H7 (cell line): ENCODE measurements around the gene HOATZ. TPM values are rescaled to one million over a fixed set of nuclear protein-coding genes. Genes with fewer than 3 reads are reported as not detected.
A peak's percentile ranks its signal among the peaks of the same experiment; 100 is the strongest.

Experiments used
- DNase-seq: peaks from one replicate; pipeline ENCODE4 v3.0.0; 2012
- H3K27me3 ChIP-seq: 2 replicates; pipeline ENCODE4 v1.6.0; 2011; ENCODE audit warnings: mild to moderate bottlenecking, low read length; ENCODE audit not compliant: control insufficient read depth, insufficient read depth
- H3K36me3 ChIP-seq: replicated peaks from 2 replicates; pipeline ENCODE4 v1.5.1; 2011; ENCODE audit warnings: low read length; ENCODE audit not compliant: control insufficient read depth, insufficient read depth
- H3K4me3 ChIP-seq: 2 replicates; pipeline ENCODE4 v1.5.1; 2011; ENCODE audit warnings: low read depth, mild to moderate bottlenecking, control low read depth, low read length, moderate library complexity; ENCODE audit not compliant: insufficient read depth
- total RNA-seq: library from RNA; depleted of rRNA; stranded (reverse); fragments of >200 nt; shearing (Covaris generic); gene quantifications from 2 replicates; pipeline ENCODE4 v1.2.3, GENCODE V29; 2014

The HOATZ gene
- total RNA-seq, 1 experiment from 2014 or later: not detected

GRCh38 chr11:111530091-111530490 is 15.5 kb downstream of the HOATZ start:
- Histone ChIP-seq H3K4me3 (no peak overlapping the region), H3K27me3 (no peaks in the 10 kb centered on the region; the same call in 1 of the 2 replicates), H3K36me3 (no peaks in the 10 kb centered on the region)
- DNase-seq: no peak

- no peak for DNase-seq
- H3K4me3 ChIP-seq: no peak overlapping the region
- no peaks in the 10 kb centered on the region for H3K36me3 ChIP-seq
- no peaks in the 10 kb centered on the region; the same call in 1 of the 2 replicates for H3K27me3 ChIP-seq
These were observed 16.6 kb downstream of the HOATZ start for GRCh38 chr11:111531136-111531535.

- Histone ChIP-seq H3K4me3 (no peak overlapping the region), H3K27me3 (no peaks in the 10 kb centered on the region; the same call in 1 of the 2 replicates), H3K36me3 (no peaks in the 10 kb centered on the region)
- DNase-seq: no peak
These were observed 17.2 kb downstream of the HOATZ start for GRCh38 chr11:111531687-111532364.

GRCh38 chr11:111532365-111532709 is 17.8 kb downstream of the HOATZ start:
- no peaks in the 10 kb centered on the region for H3K36me3 ChIP-seq
- no peak overlapping the region for H3K4me3 ChIP-seq
- DNase-seq: no peak
- H3K27me3 ChIP-seq: no peaks in the 10 kb centered on the region; the same call in 1 of the 2 replicates

GRCh38 chr11:111535281-111535680 is 20.7 kb downstream of the HOATZ start:
- Histone ChIP-seq H3K27me3 (peaks cover 17% of the 10 kb centered on the region), H3K36me3 (no peaks in the 10 kb centered on the region), H3K4me3 (no peak overlapping the region)
- DNase-seq: no peak

GRCh38 chr11:111537336-111537860 is 22.8 kb downstream of the HOATZ start:
- H3K27me3 ChIP-seq: peaks cover 38% of the 10 kb centered on the region
- H3K4me3 ChIP-seq: no peak overlapping the region
- peak; percentile 29 for DNase-seq
- H3K36me3 ChIP-seq: no peaks in the 10 kb centered on the region

- DNase-seq: no peak
- Histone ChIP-seq H3K27me3 (peaks cover 47% of the 10 kb centered on the region), H3K36me3 (no peaks in the 10 kb centered on the region), H3K4me3 (no peak overlapping the region)
These were observed 24.0 kb downstream of the HOATZ start for GRCh38 chr11:111538407-111539114.

- Histone ChIP-seq H3K4me3 (peak overlapping the region; percentile 59; the same call in 1 of the 2 replicates), H3K27me3 (peaks cover 49% of the 10 kb centered on the region), H3K36me3 (no peaks in the 10 kb centered on the region)
- DNase-seq: peak; percentile 31
These were observed 25.0 kb downstream of the HOATZ start for GRCh38 chr11:111539426-111540113.

GRCh38 chr11:111540114-111540936 is 25.7 kb downstream of the HOATZ start, which contains the start of gene LAYN:
Gene LAYN, plus strand, starts transcription at chr11:111540720. Its CDS starts 124 bp downstream, at chr11:111540844.
- Histone ChIP-seq H3K27me3 (peaks cover 49% of the 10 kb centered on the region), H3K36me3 (no peaks in the 10 kb centered on the region), H3K4me3 (peak within 1 kb of the TSS; percentile 59)
- peak; percentile 86 for DNase-seq

- DNase-seq: no peak
- H3K4me3 ChIP-seq: peak overlapping the region; percentile 59
- H3K36me3 ChIP-seq: no peaks in the 10 kb centered on the region
- H3K27me3 ChIP-seq: peaks cover 49% of the 10 kb centered on the region
These were observed 26.3 kb downstream of the HOATZ start for GRCh38 chr11:111540937-111541253.

GRCh38 chr11:111541254-111542061 is 26.9 kb downstream of the HOATZ start:
- no peaks in the 10 kb centered on the region for H3K36me3 ChIP-seq
- DNase-seq: peak; percentile 70
- peak overlapping the region; percentile 59 for H3K4me3 ChIP-seq
- H3K27me3 ChIP-seq: peaks cover 49% of the 10 kb centered on the region

GRCh38 chr11:111542606-111543275 is 28.2 kb downstream of the HOATZ start:
- Histone ChIP-seq H3K4me3 (no peak overlapping the region), H3K27me3 (peaks cover 49% of the 10 kb centered on the region), H3K36me3 (no peaks in the 10 kb centered on the region)
- DNase-seq: no peak

- Histone ChIP-seq H3K4me3 (no peak overlapping the region), H3K36me3 (no peaks in the 10 kb centered on the region), H3K27me3 (peaks cover 2% of the 10 kb centered on the region; the same call in 1 of the 2 replicates)
- DNase-seq: no peak
These were observed 33.9 kb downstream of the HOATZ start for GRCh38 chr11:111548525-111548924.
